Activated T-cell treated with anti-CD3 and anti-CD28 coated beads, Interleukin-2, amount 50 U/mL, for 48 hours (primary cell): ENCODE data around the gene TREM1.
"Not testable (repeated sequence)": the region's sequence is repeated elsewhere in the genome, so short reads cannot be mapped to it uniquely, and the experiment has no call there.

Source experiments
- DNase-seq, 2 experiments: peaks; one replicate each; pipeline ENCODE4 v3.0.0-alpha.2; 2020

Gene TREM1

DNA sequence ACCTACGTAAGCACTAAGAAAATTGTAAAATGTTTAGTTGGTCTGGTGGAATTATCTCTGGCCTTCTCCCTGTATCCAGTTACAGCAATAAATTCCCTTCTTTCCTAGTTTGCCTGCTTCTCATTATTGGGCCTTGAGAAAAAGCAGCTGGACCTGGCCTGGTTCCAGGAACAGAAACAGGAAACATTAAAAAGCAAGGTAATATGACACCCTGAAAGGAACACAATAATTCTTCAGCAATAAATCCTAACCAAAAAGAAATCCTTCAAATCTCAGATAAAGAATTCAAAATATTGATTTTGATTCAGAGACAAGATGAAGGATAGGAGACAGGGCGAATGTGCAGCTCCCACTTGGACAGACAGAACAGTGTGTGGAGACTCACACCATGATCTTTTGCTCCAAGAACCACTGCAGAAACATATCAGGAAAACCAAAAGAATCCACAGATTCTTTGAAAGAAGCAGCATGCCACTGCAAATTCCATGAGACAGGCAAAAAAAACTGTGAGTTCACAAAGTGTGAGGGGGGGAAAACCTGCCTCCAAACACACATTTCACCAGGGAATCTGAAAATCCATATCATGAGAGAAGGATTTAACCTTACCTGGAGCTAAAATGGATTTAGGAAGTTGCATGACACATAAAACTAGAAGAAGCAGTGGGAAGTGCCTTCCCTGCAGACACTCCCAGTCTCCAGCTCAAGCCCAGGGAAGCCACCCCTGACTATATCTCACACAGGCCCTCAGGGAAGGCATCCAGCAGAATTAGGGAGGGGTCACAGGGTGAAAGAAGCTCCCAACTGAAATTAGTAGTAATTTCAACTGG lies 28.9 kb downstream of the TREM1 start:
- no peak for DNase-seq

DNA sequence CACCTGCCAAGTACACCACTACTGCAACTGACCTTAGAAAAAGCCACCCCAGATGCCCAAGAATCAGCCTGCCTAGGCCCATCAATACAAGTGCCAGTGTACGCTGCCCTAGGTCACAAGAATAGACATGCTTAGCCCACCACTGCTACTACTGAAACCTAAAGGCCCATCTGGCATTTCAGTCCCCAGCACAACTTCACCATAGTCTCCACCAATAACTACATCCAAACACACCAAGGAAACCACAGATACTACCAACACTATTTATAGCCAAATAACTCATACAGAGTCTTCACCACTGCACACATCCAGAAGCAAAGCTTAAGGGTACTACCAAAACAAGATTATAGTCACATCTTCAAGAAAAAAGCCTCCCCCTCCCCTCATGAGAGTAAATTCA lies 30.1 kb downstream of the TREM1 start:
- no peak for DNase-seq

DNA sequence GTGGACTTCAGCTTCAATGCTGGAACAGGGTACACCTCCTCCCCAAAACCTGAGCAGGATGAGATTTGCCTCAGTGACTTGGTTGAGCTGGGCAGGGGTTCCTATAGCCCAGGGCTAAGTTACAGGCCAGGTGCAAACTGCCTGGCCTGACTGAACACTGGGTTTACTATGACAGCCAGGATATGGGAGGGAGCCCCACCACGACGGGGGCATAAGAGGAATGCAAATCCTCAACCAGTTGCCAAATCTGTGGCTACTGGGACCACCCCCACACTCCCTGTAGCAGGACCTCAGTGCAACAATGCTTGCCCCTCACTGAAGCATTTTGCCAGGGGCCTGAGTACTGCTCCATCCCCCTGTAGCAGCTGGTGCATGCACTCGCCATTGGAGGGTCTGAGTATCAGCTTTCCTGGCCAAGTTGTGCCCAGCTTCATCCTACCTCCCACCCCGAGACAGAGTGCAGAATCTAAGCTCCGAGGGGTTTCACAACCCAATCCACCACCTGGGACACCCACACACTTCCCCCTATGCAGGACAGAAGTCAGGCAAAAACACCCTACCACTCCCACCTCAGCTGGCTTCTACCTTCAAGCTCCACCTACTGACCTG lies 30.7 kb downstream of the TREM1 start:
- DNase-seq: no peak

DNA sequence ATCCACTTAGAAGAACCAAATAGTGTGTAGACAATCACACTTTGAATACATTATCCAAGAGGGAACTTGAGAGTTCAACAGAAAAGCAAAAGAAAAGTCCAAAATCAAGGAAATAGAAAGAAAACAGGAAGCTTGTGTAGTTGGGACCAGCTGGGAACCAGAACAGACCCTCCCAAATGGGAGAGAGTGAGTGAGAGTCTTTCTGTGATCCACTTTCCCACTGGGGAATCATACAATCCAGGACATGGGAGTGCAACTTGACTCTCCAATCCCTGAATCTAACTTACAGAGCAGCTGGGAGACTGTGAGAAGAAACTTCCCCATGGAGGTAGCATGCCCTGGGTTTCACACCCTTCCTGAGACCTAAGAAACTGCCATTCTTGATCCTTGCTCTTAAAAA lies 31.4 kb downstream of the TREM1 start:
- DNase-seq: no peak

DNA sequence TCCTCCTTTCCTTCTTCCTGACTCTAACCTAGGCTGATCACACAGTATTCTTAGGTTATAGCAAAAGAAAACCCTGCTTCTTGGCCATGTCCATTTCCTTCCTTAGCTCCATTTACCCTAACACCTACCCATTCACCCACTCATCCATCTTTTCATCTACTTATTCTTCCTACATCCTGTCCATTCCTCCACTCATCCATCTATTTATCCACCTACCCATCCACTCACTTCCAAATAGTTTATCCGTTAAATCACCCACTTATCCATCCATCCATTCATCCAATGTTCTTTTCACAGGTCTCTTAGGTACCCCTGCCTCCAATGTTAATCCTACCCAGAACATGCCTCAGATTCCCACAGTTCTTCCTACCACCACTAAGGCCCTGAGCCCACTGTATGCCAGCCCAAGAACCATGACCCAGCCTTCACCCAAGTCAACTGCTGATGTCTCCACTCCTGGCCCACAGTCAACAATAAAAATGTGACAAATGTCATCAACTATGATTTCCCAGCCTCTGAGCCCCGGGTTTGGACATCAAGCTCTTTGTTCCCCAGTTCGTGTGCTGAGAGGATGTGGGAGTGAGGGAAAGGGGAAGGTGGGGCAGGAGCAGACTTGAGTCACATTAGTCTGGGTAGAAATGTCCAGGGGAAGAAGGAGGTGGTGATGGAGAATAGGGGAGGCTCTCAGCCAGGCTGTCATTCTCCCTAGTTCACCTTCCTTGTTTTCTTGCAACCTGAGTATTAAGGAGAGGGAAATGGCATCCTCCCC lies 33.9 kb downstream of the TREM1 start:
- no peak for DNase-seq

DNA sequence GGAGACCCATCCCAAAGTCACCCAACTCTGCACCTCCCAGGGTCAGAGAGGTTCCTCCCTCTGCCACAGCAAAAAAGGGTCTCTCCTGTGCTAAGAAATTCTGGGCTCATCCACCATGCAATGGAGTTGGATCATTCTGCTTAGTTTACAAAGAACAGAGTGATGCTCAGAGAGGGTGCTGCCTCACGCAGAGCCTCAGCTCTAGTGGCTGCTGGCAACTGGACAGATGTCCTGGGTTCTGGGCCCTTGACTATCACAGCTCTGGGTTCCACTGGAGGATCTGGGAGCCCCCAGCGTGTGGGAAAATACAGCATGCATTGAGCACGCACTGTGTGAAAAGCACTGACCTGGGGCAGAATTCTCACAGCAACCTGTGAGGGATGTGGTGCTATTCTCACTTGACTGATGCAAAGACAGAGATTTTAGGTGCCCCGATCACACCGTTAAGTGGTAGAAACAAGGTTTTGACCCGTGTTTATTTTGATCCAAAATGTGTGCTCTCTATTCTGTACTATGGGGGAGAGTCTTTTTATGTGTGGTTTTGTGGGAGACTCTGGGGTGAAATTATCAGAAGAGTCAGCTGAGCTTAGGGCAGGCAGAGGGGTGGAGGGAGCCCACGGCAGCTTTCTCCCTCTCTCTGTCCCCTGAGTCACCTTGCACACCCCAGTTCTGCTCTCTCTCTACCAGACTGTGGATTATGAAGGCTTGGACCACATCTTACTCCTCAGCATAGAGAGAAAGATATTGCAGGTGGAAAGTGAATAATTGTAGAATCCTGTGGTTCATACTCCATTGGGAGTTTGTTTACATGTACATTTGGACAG lies 38.4 kb downstream of the TREM1 start:
- DNase-seq: no peak

DNA sequence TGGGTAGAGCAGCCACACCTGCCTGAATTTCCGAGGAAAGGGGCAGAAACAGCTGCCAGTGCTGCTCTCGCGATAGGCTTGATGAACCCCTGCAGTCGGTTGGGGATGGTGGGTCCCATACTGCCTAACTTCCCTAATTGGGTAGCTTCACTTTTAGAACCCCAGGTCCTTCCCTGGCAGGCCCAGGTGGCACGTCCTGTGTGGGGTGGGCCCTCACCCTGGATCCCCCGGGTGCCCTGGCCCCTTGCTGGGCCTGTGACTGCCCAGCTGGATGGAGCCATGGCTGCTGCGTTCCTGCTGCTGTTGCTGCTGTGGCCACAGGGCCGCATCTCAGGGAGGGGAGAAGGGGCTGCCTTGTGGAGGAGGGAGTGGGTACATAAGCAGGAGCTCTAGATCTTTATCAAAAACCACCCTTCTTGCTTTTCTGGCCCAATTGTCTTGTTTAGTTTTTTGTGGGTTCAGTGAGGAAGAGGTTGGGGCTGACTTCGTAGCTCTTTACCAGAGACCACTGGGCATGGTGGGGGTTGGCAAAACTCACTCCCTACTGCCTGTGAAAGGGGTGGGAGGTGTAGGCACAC lies 39.1 kb downstream of the TREM1 start:
- DNase-seq: no peak

DNA sequence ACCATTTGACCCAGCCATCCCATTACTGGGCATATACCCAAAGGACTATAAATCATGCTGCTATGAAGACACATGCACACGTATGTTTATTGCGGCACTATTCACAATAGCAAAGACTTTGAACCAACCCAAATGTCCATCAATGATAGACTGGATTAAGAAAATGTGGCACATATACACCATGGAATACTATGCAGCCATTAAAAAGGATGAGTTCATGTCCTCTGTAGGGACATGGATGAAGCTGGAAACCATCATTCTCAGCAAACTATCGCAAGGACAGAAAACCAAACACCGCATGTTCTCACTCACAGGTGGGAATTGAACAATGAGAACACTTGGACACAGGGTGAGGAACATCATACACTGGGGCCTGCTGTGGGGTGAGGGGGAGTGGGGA lies 40.0 kb downstream of the TREM1 start:
- DNase-seq: not testable (repeated sequence)

DNA sequence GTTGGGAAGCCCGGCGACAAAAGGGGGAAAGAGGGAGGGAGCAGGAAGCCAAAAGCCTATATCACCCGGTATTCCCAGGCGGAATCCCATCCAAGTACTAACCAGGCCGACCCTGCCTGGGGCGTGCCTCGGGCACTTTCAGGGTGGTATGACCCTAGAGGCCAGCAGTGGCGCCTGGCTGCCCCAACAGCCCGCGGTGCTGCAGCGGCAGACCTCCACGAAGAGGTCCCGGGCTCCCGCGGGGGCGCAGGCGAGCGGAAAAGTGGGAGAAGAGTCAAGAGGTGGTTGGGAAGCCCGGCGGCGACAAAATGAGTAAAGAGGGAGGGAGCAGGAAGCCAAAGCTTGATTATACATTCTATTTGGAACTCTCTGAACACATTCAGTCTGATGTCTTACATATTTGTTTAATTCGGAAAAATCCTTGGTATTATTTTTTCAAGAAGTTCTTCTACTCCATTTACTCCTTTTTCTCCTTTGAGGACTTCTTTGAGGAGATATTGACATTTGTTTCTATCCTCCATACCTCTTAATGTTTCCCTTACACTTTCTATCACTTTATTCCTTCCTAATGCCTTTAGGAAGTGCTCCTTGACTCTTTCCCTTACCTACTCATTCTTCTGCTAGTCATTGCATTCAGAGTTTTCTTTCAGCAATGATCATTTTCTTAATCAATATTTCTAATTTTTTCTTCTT lies 46.9 kb downstream of the TREM1 start:
- no peak for DNase-seq

DNA sequence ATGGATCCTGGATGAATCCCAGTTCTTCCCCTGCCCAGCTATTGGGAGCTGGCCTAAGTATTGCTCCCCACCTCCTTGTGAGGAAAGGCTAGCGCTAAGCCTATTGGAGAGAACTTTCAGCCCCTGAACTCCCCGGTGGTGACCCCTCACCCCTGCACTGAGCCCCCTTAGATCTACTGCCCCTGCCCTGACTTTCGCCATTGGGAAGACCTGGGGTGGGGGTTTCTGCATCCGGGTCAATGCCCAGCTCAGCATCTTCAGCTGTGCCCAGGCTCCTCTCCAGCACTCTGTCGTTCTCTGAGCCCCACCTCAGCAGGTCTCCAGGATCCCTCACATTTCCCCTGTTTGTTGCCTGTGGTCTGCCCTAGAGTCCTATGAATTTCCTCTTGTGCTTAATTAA lies 49.4 kb downstream of the TREM1 start:
- no peak for DNase-seq

DNA sequence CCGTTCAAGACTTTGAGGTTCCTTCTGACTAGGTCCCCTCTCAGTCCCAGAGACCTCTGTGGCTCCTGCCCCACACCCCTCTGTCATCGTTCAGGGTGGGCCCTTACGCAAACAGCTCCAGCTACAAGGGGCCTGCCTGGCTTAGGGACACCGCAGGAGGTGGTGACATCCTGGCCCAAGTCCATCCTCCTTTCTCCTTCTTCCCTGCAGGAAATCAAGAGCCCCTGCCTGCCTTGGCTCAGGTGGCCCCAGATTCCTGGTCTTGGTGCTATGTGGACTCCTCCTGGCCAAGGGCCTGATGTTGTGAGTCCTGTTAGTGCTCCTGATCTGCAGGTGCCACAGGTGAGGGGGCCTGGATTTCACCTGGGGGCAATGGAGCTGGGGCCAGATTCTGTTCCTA lies 50.2 kb downstream of the TREM1 start:
- DNase-seq: no peak

DNA sequence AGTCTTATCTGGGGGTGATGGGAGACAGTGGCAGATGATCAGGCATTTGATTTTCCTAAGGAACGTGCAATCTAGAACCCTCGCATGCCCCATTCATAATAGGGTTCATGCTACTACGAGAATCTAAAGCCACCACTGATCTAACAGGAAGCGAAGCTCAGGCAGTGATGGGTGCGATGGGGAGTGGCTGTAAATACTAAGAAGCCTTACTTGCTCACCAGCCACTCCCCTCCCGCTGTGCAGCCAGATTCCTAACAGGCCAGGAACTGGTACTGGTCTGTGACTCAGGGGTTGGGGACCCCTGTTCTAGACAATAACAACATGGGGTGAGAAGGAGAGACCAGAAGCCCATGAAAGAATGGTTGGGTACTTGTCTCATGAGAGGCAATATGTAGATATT lies 53.8 kb downstream of the TREM1 start:
- DNase-seq: no peak

DNA sequence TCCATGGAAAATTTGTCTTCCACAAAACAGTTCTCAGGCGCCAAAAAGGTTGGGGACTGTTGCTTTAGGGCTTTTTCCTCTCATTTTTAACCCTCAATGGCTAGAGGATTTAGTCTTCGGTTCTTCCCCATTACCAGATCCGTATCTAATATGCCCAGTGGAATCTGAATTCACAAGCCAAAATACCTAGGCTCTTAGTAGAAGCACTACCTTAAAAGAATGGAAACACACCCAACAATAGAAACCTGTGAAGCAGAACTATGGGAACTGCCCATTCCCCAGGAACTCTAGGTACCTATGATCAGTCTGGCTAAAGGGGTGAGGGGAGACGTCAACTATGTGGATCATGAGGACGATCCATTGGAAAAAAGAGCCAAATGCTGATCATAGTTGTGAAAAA lies 55.2 kb downstream of the TREM1 start:
- DNase-seq: no peak

DNA sequence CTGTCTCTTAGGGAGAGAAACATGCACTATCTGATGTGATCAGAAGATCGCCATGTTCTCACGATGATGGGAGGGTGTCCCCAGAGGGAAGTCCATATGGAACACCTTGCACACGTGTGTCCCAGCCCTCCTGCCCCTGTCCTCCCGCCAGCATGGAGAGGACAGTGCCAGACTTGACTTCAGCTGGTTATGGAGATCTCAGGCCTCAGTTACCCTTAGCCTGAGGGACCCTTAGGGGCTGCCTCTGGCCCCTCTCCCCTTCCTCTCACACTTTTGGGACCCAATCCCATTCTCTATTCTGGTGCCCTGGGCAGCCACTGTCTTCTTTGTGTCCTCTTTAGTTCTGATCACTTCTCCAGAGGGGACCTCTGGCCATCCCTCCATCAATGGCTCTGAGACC lies 56.8 kb downstream of the TREM1 start:
- no peak for DNase-seq

DNA sequence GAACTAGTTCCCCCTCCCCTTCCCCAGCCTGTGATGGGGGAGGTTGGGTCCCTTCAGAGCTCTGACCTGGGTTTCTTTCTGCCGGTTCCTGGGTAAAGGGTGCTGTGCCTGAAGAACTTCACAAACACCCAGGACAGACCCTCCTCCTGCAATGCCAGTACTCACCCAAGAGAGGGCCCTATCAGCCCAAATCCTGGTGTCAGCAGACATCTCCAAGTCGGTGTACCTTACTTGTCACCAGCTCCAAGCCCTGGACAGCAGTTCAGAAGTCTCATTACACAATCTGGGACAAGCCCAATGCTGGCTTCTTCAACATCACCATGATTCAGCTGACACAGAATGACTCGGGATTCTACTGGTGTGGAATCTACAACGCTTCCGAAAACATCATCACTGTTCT lies 57.9 kb downstream of the TREM1 start:
- DNase-seq: no peak

DNA sequence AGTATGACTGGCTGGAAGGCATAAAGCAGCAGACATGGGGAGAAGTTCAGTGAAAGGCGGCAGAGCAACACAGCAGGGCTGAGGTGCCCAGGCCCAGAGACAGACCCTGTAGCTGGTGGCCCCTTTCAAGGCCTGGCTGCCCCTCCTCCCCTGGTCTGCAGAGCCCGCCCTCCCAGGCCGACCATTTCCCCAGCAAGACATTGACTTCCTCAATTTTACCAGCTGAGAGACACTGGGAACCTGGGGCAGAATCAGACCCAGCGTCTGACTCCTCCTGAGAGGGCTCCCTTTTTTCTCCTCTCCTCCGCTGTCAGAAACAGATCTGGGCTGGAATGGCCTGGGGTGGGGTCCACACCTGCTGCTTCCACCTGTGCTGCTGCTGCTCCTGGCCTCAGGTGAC lies 58.4 kb downstream of the TREM1 start, which contains the start of gene TREML4:
TREML4 (plus strand) TSS at position 254 of the 400 bp plus-strand sequence; CDS start at position 333, 79 bp downstream.
- DNase-seq: no peak

DNA sequence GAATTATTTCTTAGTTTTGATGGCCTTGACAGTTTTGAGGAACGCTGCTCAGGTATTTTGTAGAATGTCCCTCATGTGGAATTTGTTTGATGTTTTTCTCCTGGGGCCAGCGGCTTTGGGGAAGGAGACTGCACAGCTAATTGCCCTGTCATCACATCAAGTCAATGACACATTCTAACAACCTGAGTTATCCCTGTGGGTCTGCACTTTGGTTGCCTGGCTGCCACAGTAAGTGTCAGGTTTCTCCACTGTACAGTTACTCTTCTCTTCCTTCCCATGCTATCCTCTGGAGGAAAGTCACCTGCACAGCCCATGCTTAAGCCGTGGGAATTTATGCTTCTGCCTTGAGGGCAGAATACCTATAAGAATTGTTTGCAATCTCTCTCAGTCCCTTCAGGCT lies 59.7 kb downstream of the TREM1 start:
- no peak for DNase-seq

DNA sequence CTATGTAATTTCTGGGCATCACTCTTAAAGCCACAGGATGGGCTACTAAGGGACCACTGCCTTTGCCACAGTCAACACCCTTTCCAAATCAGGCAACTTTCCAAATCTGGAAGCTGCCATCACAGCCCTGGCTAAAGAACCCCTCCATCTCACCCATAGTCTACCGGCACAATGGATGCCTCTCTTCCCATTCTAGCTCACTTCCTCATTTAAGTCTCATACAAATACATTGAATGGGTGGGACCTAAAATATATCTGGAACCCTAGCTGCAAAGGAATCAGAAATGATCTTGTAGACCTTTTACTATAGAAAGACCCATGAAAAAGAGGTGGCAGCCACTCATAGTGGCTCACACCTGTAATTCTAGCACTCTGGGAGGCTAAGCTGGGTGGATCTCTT lies 61.7 kb downstream of the TREM1 start:
- DNase-seq: no peak
